GM18517 (cell line): ENCODE data around the gene TRIM10.
"Not testable (repeated sequence)": the region's sequence is repeated elsewhere in the genome, so short reads cannot be mapped to it uniquely, and the experiment has no call there.

Source experiments
- ATAC-seq: cut with Tn5 transposase; IDR thresholded peaks from one replicate; pipeline ENCODE4 v1.9.1; 2021; ENCODE audit warnings: mild to moderate bottlenecking, moderate library complexity; ENCODE audit not compliant: unreplicated experiment

The TRIM10 gene

DNA sequence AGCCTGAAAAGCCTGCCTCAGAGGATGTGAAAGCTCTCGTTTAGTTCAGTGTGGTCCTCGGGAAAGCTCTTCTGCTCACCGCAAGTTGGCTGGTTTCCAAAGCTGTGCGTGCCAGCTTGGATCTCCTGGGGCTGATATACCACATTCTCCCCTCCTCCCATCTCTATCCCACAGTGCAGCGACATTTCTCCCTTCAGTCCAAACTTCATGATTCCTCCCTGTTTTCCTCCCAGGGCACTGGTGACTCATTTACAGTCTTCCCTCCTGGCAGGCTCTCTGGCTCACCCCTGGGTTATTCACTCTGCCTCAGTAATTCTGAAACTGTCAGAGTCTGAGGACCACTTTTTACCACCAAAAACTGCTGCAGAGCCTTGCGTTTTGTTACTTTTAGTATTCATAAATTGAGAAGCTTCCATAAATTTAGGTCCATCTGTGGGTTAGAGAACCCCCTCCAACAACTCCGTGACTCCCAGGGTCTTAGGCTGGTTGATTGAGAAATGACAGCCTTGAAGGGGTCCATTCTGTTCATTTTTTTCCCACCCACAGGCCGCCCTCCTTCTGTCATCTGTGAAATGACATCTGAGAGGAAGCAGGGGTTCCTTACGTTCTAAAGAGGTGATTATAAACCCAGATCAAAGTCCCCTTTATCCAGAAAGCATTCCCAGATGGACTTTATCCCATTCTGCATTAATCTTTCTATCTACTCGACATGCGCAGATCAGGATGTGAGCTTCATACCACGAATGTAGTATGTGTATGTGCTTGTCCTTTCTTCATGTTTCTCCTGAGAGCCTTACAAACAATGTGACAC lies 6.1 kb downstream of the TRIM10 start:
- no peak for ATAC-seq

DNA sequence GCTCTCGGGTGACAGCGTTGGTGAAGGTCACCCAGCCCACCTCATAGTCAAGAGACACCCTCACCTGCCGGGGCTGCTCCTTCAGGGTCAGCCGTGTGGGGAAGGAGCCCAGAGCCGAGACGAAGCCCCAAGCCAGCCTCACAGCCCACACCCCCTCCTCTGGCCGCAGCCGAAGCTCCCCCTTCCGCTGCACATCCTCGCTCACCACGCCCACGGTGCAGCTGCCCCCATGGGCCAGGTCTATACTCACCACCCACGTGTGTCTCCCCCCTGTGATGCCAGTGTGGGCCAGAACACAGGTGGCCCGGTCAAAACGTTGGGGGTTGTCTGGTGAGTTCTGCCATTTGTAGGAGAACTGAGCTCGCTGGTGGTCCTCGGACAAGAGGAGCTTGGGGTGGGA lies 7.0 kb downstream of the TRIM10 start:
- no peak for ATAC-seq

DNA sequence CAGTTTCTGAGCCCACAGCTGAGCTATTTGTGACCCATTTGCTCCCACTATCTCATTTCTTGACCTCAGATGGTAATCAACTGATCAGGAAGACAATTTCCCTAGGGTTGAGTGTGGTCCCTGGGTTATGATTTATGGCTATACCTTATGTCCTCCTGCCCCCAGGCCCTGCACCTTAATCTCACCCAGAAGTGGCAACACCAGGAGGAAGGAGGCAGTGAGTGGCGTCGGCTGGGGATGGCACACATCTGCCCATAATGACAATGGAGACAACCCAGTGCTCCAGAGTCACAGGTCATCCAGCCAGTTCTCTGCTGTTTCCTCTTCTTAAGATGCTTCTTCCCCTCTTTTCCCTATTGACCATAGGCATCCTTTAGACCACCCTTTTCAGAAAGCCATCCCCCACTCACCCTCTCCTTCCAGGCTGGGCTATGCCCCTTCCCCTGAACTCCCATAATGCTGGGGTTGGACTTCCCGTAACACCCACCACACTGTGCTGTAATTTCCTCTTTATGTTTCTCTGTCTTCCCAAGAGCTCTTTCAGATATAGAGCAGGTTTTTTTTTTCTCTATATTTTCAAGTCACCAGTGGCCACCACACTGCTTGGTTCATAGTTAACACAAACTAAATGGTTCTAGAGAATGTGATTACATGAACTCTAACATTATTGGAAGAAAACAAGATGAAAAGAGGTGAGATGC lies 8.0 kb downstream of the TRIM10 start:
- no peak for ATAC-seq

DNA sequence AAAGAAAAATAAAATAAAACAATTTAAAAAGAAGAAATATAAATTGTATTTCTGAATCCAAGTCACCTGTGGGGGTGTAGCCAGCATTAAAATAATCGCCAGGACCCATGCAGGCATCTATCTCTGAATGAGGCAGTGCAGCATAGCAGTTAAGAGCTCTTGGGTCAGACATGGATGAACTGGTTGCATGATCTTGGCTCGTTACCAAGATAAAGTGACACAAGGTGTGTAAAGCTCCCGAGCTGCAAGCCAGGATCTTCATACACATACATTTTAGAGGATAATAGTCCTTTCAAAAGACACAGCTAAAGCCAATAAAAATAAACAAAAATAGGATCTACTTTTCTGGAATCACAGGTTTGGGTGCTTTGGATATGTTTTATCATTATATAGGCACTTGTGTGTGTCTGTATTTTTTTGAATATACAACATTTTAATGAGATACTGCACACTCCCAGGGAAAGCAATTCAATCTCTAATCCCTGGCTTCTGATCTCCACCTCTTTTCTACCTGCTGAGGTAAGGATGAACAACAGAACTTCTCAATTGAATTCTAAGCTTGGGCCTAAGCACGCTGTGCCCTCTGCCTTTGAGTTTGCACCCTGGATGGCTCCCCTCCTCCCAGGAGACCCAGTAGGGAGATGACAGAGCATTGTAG lies 8.9 kb downstream of the TRIM10 start:
- no peak for ATAC-seq

DNA sequence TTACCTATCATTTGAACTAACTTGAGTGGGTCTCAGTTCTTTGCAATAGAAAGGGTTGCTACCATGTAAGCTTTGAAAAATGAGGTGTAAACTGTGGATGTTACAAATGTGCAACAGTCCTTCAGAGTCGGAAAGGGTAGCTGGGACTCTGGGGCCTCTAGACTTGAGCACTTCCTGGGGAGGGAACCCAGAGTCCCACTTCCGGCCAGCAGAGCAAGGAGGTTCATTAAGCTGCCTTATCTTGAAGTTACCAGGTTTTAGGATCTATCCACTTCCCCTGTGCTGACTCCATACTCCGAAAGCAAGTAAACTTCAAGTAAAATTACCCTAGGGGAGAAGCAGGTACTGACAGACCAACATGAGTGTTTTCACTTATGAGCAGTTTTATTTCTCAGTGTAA lies 9.4 kb downstream of the TRIM10 start:
- no peak for ATAC-seq

DNA sequence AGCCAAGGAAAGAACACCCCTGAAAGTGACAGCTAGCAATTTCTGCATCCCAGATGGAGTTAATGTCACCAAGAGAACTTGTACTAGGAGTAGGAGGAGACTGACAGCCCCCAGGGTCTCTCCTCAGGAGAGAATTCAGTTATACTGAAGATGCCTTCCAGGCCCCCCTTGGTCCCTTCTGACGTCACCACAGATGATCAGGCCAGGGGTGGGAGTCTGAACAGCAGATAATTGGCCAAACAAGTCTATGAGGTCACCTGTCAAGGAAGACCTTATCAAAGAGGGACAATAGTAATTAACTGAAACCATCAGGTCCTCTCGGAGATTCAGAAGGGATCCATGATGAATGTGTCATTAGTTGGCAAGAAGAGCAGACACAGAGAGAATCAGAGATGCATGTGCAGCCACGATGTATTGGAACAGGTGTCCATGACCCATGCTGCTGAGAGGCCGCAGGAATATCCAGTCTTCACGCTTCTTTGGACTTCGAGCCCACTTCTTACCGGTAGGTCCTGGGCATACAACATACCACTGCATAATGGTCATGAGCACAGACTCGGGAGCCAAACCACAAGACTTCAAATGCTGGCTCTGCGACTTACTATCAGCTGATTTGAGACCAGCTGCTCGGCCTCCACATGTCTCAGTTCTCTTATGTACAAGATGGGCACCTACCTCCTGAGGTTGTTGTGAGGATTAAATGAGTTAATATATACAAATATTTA lies 10.2 kb downstream of the TRIM10 start:
- ATAC-seq: no peak

DNA sequence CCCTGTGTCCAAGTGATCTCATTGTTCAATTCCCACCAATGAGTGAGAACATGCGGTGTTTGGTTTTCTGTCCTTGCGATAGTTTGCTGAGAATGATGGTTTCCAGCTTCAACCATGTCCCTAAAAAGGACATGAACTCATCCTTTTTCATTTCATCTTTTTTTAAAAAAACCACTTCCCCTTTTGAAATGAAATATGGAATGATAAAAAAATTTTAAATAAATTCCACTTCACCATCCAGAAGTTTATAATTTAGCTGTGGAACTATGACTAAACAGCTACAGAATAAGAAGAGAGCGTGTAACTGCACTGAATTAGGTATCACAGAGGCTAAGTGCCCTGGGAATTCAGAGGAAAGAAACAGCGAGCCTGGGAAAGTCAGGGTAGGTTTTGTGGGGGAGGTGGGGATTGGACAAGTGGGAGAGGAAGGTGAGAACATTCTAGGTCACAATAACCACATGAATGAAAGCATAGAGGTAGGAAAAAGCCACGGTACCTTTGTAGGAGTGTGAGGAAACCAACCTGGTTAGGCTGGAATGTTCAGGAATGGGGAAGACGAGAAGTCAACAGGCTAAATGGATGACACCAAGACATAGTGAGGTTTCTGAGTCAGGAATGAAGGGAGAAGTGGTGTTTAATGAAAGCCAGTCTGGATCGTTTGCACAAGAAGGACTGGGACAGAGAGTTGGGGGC lies 11.0 kb downstream of the TRIM10 start:
- ATAC-seq: no peak

DNA sequence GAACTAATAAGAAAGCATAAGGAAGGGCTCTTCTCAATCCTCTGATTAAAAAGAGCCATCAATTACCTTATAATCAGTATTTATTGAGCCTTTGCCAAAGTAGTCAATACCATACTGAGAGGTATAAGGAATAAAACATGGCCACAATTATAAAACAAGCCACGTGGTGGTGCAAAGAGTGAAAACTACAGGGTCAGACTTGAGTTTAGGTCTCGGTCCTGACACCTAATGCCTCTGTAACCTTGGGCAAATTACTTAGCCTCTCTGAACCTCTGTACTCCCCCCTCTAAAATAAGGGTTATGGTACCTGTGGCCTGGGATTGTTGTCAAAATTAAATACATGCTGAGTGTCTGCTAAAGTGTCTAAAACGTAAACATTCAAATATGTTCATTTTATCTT lies 11.8 kb downstream of the TRIM10 start:
- ATAC-seq: no peak

DNA sequence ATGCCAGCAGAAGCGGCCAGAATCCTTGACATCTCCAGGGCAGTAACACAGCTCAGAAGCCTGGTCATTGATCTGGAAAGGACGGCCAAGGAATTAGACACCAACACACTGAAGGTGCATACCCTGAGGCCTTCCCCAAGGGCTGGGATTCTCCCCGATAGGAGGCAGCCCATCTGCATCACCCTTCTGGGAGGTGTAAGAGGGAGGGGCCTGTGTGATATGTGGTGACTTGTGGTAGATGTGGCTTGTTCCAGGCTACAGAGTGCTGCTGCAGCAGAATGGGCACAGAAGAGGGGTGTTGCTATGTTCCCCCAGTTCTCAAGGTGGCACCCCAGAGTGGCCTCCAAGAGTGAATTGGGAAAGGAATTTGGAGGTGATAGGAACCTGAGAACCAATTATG lies 13.9 kb downstream of the TRIM10 start:
- no peak for ATAC-seq

DNA sequence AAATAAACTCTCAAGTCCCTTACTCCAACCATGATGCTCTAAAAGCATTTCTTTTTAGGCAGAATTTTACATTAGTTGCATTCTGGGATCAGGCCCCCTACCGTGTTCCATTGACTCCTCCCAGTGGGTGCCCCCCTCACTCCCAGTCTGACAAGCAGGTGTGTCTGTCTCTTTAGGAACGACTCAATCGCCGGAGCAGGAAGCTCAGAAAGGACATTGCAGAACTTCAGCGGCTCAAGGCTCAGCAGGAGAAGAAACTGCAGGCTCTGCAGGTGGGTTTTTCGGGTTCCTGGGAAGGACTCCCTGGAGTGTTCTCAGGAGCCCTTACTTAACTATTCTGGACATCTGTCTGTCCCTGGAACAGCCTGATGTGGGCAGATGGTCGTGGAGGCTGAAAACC lies 15.2 kb downstream of the TRIM10 start:
- no peak for ATAC-seq

DNA sequence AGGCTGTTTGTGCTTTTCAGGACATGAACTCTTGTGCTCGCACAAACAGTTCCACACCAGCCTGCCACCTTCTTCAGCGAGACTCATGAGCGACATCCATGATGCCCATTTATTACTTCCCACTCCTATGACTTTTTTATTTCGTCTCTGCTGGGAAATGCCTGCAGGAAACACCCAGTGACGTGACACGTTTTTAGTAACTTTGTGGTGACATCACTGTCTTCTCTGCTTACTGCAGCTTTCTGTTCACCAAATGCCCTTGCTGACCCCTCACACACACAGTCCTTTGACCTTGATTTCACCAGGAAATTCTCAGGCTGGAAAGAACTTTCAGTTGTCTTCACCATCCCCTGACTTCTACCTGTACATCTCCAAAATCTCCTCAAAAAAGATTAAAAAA lies 16.2 kb downstream of the TRIM10 start:
- no peak for ATAC-seq

DNA sequence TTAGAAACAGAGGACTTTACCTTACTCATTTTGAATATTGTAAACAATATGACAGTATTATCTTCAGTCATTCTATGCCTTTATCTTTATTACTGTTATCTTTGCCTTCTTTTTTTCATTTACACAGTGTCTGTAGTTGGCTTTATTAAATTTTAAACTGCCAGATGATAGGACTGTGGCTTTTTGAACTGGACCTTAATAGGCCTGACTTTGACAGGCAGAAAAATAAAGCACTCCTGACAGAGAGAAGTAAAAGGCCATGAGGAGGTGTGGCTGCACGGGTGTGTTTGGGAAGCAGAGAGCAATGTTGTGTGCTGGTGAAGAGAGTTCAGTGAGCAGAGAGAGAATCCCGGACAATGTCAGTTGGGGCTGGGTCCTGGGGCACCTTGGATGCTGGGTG lies 17.2 kb downstream of the TRIM10 start:
- no peak for ATAC-seq

DNA sequence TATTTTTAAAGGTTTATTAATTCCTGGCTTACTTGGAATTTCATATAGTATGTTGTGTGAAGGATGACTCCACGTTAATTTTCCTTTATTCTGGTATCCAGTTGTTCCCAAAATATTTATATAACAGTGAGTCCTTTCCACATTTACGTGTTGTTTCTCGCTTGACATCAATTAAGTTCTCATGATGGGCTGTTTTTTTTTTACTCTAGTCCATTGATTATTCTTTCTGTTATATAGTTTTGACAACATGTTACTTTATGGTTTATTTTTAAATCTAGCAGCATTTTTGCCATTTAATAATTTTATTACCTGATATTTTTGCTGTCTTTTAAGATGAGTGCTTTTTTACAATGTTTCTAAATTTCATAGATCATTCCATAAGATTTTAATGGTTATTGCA lies 18.3 kb downstream of the TRIM10 start:
- no peak for ATAC-seq

DNA sequence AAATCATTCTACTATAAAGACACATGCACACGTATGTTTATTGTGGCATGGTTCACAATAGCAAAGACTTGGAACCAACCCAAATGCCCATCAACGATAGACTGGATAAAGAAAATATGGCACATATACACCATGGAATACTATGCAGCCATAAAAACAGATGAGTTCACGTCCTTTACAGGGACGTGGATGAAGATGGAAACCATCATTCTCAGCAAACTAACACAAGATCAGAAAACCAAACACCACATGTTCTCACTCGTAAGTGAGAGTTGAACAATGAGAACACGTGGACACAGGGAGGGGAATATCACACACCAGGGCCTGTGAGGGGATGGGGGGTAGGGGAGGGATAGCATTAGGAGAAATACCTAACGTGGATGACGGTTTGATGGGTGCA lies 20.8 kb downstream of the TRIM10 start:
- ATAC-seq: not testable (repeated sequence)

DNA sequence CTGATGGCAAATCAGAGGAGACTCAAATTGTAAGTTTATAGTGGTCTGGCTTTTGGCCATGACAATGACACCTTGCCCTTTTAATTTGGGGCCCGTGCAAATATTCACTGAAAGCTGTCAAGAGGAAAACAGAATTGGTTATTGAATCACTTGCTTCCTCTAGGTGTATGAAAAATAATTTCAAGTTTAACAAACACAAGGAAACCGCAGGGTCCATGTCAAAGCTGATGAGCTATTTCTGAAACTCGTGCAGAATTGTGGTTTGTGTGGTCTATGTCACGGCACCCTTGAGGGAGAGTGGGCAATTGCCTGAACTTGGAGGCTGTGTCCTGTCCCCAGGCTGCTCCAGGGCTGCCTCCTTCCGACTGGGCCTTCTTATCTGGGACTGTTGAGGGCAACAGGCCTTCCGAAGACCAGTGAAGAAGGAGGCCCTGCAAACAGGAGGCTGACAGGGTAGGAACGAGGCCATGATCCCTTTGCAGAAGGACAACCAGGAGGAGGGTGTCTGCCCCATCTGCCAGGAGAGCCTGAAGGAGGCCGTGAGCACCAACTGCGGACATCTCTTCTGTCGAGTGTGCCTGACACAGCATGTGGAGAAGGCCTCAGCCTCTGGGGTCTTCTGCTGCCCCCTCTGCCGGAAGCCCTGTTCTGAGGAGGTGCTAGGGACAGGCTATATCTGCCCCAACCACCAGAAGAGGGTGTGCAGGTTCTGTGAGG lies 24.3 kb downstream of the TRIM10 start:
- no peak for ATAC-seq

DNA sequence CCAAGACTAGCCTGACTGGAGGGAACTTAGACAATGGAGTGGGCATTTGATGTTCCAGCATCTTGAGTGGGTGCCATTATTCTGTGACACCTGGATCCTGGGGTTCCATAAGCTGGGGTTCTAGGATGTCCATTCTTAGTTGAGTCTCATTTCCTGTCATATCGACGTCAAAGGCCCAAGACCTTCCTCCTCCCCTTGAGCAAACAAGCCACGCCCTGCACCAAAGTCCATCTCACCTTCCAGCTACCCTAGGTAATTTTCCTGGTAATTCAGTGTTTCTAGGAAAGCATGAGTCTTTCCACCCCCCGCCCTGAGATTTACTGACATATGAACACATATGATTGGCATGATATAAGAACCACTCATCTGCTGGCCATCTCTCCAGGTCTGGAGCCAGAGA lies 25.3 kb downstream of the TRIM10 start, which contains the start of gene TRIM40:
Gene TRIM40, plus strand, starts transcription at position 384 of the 400 bp plus-strand sequence. CDS start 897 bp downstream, outside the sequence.
- no peak for ATAC-seq

DNA sequence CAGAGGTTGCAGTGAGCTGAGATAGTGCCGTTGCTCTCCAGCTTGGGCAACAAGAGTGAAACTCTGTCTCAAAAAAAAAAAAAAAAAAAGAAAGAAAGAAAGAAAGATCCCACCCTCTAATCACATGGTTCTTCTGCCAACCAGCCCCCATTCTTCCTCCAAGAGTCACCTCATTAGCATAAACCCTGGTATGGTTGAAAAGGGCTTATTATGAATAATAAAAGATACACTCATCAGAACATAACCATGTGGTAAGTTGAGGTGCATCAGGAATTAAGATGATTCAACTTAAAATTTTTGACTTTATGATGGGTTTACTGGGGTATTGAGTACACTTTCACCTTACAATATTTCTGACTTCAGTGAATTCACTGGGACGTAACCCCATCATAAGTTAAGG lies 25.9 kb downstream of the TRIM10 start:
- ATAC-seq: no peak

DNA sequence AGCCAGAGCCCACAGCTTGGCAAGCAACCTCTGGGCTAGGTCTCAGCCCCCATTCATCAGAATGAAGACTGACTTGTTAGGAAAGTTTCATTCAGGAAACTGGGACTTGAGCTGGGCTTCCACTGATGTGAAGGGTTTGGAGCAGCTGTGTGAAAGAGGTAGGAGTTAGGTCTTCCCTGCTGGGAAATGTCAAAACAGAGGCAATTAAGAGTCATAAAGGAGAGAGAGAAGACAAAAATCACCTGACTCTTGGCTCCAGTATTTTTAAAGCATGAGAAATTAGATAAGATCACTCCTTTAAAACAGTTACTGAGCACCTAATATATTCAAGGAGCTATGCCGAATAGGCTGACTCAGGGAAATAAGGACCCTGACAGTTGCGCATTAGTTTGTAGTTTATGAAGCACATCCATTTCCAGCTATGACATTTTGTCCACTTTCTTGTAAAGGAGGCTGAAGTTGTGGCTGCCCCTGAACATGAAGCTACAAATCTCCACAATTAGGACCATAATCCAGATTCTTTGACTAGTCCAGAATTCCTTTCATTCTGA lies 29.0 kb downstream of the TRIM10 start:
- ATAC-seq: no peak
